IPS-15b (cell line): ENCODE data around the gene SMIM28.
A peak's percentile ranks its signal among the peaks of the same experiment; 100 is the strongest.

Experiments used
- H3K27me3 ChIP-seq: one replicate; pipeline ENCODE4 v1.6.1; 2013; ENCODE audit warnings: low read length; ENCODE audit not compliant: control insufficient read depth, insufficient read depth
- H3K36me3 ChIP-seq: one replicate; pipeline ENCODE4 v1.6.1; 2013; ENCODE audit warnings: low read length; ENCODE audit not compliant: control insufficient read depth, insufficient read depth
- H3K4me1 ChIP-seq: one replicate; pipeline ENCODE4 v1.6.1; 2013; ENCODE audit warnings: mild to moderate bottlenecking, low read length; ENCODE audit not compliant: control insufficient read depth, insufficient read depth
- H3K4me3 ChIP-seq: one replicate; pipeline ENCODE4 v1.5.1; 2013; ENCODE audit warnings: low read depth, low read length
- H3K9ac ChIP-seq: one replicate; pipeline ENCODE4 v1.6.1; 2013; ENCODE audit warnings: low read depth, mild to moderate bottlenecking, low read length
- H3K9me3 ChIP-seq: one replicate; pipeline ENCODE4 v1.6.1; 2013; ENCODE audit warnings: mild to moderate bottlenecking, low read length; ENCODE audit not compliant: control insufficient read depth, insufficient read depth

Gene SMIM28

DNA sequence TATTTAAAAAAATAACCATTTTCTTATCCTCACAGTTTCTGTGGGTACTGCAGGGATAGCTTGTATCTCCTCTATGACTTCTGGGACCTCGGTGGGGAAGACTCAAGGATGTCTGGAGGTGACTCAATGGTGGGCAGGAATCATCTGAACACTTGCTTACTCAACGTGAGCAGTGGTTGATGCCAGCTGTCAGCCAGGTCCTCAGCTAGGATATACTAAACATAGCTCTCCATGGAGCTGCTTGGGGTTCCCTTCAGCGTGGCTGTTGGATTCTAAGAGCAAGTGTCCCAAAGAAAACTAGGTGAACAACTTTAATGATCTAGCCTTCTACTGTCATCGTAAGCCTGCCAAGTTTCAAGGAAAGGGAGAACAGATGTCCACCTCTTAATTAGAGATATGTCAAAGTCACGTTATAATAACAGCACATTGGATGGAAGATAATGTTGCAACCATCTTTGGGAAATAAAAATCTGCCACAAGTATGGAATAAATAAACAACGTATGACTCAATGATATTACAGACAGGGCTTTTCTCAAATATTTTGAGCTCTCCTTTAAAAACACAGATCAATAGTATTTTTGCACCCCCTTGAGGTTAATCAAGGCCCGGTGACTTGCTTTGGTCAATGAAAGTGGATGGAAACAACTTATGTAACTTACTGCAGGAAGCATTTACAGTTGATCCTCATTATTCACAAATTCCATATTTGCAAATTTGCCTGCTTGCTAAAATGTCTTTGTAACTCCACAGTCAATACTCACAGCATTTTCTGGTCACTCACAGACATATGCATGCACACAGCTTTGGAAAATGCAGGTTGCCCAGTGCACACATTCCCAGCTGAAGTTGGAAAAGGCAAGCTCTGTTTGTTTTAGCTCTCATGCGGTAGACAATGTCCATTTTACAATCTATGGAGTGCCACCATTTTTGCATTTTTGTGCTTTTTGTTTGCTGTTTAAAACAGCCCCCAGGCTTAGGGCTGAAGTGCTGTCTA, 19.7 kb downstream of the SMIM28 start:
- H3K27me3 ChIP-seq: peaks cover 2% of the 10 kb centered on the region
- no peak overlapping the region for H3K9ac ChIP-seq
- no peaks in the 10 kb centered on the region for H3K4me1 ChIP-seq
- H3K9me3 ChIP-seq: no peaks in the 10 kb centered on the region
- H3K36me3 ChIP-seq: no peaks in the 10 kb centered on the region
- no peak overlapping the region for H3K4me3 ChIP-seq

DNA sequence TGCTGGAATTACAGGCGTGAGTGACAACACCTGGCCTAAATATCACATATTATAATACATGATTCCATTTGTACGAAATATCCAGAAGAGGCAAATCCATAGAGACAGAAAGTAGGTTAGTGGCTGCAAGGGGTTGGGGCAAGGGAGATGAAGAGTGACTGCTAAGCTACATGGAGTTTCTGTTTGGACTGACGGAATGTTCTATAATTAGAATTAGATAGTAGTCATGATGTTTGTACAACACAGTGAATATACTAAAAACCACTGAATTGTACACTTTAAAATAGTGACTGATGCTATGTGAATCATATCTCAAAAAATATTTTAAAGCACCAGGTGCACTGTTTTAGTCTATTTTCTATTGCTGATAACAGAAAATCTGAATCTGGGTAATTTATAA, 22.6 kb downstream of the SMIM28 start:
- Histone ChIP-seq H3K4me1 (no peaks in the 10 kb centered on the region), H3K4me3 (no peak overlapping the region), H3K9me3 (no peaks in the 10 kb centered on the region), H3K9ac (no peak overlapping the region), H3K27me3 (peaks cover 4% of the 10 kb centered on the region), H3K36me3 (no peaks in the 10 kb centered on the region)

DNA sequence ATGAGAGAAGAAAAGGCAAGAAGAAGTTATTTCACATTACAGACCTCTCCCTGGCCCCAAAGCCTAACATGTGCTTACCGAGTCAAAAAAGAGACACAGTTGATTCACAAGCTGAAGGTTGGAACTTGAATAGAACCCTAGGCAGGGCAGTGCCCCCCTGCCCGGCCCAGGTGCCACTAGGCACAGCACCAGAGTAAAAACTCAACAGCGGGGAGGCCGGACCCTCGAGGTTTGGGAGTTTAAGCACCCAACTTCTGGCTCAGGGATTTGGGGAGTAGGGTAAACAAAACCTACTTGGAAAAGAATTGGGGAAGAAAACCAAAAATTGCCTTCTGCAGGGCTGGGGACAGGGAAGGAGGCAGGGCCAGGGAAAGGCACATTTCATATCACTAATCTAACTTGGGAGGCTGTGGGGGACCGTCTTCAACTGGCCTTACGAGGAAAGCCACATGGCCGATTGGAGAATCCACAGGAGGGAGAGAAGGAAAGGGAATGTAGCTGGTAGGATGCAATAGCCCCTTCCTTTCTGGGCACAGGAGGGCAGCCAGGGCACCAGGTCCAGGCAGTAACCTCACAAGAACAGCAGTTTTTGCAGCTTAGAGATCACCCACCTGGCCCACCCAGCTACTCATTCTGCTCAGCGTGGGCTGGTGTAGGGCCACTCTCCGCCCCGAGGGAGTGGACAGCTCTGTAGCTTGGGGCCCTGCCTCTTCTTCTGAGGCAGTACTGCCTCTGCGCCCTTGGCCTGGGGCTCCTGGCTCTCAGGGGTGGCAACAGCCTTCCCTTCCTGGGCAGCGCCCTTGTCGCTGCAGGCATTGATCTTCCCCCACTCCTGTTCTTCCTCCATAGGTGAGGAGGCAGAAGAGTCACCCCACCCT, 24.5 kb downstream of the SMIM28 start:
- Histone ChIP-seq H3K4me3 (no peak overlapping the region), H3K9me3 (no peaks in the 10 kb centered on the region), H3K4me1 (no peaks in the 10 kb centered on the region), H3K27me3 (peaks cover 5% of the 10 kb centered on the region), H3K36me3 (no peaks in the 10 kb centered on the region), H3K9ac (no peak overlapping the region)

DNA sequence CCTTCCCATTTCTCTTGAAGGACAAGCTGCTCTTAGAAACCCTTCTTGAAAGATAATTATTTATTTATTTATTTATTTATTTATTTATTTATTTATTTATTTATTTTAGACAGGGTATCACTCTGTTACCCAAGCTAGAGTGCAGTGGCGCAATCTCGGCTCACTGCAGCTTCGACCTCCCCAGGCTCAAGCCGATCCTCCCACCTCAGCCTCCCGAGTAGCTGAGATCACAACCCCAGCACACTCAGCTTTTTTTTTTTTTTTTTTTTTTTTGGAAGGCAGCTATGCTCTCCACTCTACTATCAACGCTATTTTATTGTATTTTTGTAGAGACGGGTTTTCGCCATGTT, 25.1 kb downstream of the SMIM28 start:
- no peaks in the 10 kb centered on the region for H3K4me1 ChIP-seq
- peaks cover 5% of the 10 kb centered on the region for H3K27me3 ChIP-seq
- no peak overlapping the region for H3K4me3 ChIP-seq
- no peak overlapping the region for H3K9ac ChIP-seq
- H3K9me3 ChIP-seq: no peaks in the 10 kb centered on the region
- peaks cover 5% of the 10 kb centered on the region for H3K36me3 ChIP-seq

DNA sequence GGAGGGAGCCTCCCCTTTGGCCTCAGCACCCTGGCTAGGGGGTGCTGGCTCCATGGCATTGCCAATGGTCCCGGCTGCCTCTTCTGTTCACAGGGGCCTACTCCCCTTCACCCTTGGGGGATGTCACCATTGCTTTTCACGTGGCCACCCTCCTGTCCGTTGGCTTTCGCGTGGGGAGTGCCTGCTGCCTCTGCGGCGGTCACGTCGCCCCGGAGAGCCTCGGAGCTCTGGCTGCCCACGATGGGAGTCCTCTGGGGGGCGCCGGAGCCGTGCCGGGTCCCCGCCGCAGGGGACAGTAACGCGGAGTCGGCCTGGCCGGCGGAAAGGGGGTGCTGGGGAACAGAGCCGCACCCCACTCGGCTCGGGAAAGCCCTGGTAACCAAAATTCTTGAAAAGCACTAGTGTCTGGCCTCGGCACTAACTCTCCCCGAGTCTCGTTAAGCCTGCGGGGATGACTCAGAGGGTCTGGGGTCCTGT, 25.7 kb downstream of the SMIM28 start:
- Histone ChIP-seq H3K4me1 (no peaks in the 10 kb centered on the region), H3K9me3 (no peaks in the 10 kb centered on the region), H3K36me3 (peaks cover 9% of the 10 kb centered on the region), H3K27me3 (peaks cover 5% of the 10 kb centered on the region), H3K9ac (peak overlapping the region; percentile 85), H3K4me3 (peak overlapping the region; percentile 86)

DNA sequence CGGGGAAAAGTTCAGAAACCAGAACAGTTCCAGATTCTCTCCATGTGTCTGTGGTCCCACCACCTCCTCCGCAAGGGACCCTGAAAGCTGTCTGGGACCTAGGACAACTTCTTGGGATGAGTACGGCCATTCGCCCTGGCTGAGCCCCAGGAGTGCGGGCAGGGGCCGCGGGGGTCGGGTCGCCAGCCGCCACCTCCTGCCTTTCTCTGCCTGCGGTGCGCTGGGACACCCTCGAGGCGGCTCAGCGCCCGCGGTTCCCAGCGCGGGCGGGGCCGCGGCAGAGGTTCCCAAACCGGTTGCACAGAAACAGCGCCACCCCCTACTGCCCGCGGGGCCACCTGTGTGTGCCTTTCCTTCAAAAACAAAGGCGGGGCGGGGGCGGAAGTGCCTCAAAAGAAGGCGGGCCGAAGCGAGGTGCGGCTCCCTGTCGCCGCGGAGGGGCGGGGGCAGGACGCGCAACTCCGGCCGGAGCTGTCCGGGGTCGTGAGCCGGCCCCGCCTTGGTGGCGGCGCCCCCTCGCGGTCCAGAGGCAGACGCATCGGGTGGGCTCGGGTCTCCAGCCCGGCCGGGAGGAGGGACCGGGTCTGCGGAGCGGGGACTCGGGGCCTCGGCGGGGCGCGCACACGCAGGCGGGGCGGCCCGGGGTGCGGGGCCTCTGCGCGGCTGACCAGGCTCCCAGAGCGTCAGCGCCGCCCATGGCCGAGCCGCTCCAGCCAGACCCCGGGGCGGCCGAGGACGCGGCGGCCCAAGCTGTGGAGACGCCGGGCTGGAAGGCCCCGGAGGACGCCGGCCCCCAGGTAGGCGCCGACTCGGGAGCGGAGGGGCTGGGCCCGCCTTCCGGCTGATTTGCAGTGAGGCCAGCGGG, 26.3 kb downstream of the SMIM28 start, which contains the start of gene HEBP2:
HEBP2 (plus strand) TSS at position 423 of the 865 bp plus-strand sequence; CDS start at position 696, 273 bp downstream.
- Histone ChIP-seq H3K36me3 (peaks cover 10% of the 10 kb centered on the region), H3K27me3 (peaks cover 5% of the 10 kb centered on the region), H3K9ac (peak within 1 kb of the TSS; percentile 85), H3K9me3 (no peaks in the 10 kb centered on the region), H3K4me1 (no peaks in the 10 kb centered on the region), H3K4me3 (peak within 1 kb of the TSS; percentile 86)

DNA sequence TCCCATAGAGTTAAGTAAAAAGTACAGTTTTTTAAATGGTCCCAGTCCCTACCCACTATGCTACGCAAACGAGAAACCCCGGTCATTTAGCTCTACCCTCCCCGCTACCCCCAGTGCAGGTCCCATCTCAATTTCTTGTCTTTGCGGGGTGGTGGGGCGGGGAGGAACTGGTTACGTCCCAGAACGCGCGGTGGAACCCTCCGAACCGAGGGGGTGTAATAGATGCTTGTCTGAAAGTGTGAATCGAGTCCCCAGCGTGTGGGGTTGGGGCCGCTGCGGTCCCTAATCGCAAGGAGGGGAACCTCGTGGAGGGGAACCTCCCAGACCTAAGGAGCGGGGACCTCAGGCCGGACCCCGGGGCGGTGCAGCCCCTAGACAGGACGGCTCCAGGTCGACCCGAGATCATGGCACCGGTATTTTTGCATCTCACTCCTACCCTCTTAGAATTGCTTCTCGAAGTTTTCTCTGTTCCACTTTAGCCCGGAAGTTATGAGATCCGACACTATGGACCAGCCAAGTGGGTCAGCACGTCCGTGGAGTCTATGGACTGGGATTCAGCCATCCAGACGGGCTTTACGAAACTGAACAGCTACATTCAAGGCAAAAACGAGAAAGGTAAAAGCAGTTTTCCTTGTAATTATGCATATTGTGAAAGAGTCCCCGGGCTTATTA, 27.1 kb downstream of the SMIM28 start:
- Histone ChIP-seq H3K36me3 (peaks cover 10% of the 10 kb centered on the region), H3K27me3 (peaks cover 5% of the 10 kb centered on the region), H3K4me3 (peak overlapping the region; percentile 79), H3K9ac (peak overlapping the region; percentile 83), H3K4me1 (no peaks in the 10 kb centered on the region), H3K9me3 (no peaks in the 10 kb centered on the region)

DNA sequence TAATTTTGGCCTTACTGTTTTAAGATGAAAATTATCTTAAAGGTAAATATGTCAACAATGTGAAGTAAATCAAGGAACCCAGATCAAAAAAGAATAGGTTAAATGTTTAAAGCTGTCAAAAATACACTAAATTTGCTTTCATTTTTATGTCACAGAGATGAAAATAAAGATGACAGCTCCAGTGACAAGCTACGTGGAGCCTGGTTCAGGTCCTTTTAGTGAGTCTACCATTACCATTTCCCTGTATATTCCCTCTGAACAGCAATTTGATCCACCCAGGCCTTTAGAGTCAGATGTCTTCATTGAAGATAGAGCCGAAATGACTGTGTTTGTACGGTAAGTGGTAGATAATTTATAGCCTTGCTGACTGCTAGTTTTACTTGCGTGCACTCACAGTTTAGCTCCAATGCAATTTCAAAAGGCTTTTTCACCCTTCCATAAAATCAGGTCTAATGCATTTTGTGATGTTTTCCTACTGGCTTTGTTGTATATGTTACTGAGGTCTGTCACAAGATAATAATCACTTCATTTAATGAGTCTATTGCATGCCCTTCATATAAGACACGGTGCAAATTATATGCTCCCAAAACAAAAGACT, 28.2 kb downstream of the SMIM28 start:
- Histone ChIP-seq H3K27me3 (peaks cover 5% of the 10 kb centered on the region), H3K4me1 (no peaks in the 10 kb centered on the region), H3K36me3 (peaks cover 10% of the 10 kb centered on the region), H3K9ac (peak overlapping the region; percentile 1), H3K4me3 (no peak overlapping the region), H3K9me3 (no peaks in the 10 kb centered on the region)

DNA sequence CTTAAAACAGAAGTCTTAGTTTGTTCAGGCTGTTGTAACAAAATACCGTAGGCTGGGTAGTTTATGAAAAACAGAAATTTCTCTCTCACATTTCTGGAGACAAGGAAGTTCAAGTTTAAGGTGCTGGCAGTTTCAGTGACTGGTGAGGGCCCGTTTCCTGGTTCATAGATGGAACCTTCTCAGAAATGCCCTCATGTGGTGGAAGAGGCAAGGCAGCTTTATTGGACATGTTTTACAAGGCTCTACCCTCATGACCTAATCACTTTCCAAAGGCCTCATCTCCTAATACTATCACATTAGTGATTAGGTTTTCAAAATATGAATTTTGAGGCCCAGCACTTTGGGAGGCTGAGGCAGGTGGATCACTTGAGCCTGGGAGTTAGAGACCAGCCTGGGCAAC, 28.7 kb downstream of the SMIM28 start:
- Histone ChIP-seq H3K4me1 (no peaks in the 10 kb centered on the region), H3K36me3 (peaks cover 10% of the 10 kb centered on the region), H3K4me3 (no peak overlapping the region), H3K9ac (no peak overlapping the region), H3K27me3 (peaks cover 5% of the 10 kb centered on the region), H3K9me3 (no peaks in the 10 kb centered on the region)

DNA sequence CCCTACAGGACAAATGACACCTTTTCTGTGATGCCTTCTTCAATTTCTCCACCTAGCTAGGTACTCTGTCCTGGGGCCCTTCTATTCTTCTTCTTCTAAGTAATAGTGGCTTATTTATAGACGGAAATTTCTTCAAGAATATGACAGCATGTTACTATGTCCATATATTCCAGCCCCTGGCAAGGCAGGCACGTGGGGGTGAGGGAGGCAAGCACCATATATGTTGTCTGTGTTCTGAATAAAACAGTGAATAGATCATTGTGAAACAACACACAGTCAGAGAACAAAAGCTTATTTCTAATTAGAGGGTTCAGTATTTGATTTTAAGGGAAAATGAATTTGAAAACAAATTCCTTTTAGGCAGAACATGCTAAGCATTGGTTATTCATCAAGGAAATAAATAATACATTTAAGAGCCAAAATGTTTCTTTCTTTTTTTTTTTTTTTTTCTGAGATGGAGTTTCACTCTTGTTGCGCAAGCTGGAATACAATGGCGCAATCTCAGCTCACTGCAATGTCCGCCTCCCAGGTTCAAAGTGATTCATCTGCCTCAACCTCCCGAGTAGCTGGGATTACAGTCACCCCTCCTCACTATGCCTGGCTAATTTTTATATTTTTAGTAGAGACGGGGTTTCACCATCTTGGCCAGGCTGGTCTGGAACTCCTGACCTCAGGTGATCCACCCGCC, 32.5 kb downstream of the SMIM28 start:
- Histone ChIP-seq H3K4me1 (no peaks in the 10 kb centered on the region), H3K4me3 (no peak overlapping the region), H3K9me3 (no peaks in the 10 kb centered on the region), H3K36me3 (peaks cover 18% of the 10 kb centered on the region), H3K27me3 (peaks cover 3% of the 10 kb centered on the region), H3K9ac (no peak overlapping the region)
